A549 treated with GW870086 at 1 μM for 4 hours (cell line): Measurements from ENCODE around the gene HEXB. TPM values are rescaled to one million over a fixed set of nuclear protein-coding genes. Genes with fewer than 3 reads are reported as not detected.

Source experiments
- total RNA-seq: library from RNA; stranded (reverse); fragments of 200-300 nt; extraction: Qiagen RNA extraction; gene quantifications from 5 replicates; pipeline ENCODE4 v1.2.3, GENCODE V29; 2022; ENCODE audit warnings: low read depth

The HEXB gene
- total RNA-seq, result 114 to 123 TPM (median 116 TPM) in 5 replicates

DNA sequence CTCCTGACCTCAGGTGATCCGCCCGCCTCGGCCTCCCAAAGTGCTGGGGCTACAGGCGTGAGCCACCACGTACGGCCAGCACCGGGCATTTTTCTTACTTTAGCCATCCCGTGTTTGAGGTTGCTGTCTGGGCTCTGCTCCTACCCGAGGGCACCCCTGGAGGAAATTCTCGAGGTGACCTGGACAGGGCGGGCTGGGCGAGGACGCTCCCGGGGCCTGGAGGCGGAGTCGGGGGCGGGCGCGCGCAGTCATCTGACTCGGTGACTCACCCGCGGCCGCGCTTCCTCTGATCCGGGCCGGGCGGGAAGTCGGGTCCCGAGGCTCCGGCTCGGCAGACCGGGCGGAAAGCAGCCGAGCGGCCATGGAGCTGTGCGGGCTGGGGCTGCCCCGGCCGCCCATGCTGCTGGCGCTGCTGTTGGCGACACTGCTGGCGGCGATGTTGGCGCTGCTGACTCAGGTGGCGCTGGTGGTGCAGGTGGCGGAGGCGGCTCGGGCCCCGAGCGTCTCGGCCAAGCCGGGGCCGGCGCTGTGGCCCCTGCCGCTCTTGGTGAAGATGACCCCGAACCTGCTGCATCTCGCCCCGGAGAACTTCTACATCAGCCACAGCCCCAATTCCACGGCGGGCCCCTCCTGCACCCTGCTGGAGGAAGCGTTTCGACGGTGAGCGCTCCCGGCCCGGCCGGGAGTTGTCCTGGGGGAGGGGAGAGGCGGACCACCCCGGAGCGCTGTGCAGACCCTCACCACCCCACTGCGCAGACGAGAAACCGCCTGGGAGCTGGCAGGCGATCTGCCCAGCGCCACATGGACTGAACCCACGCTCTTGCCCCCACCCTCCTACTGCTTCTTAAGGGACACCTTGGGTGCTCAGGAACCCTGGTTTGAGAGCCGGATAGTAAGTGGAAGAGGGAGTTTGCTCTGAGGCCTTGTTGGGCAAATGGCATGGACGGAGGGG lies at the start of gene HEXB:
Gene HEXB, plus strand, starts transcription at position 334 of the 952 bp plus-strand sequence. Its CDS starts 28 bp downstream, at position 362.

DNA sequence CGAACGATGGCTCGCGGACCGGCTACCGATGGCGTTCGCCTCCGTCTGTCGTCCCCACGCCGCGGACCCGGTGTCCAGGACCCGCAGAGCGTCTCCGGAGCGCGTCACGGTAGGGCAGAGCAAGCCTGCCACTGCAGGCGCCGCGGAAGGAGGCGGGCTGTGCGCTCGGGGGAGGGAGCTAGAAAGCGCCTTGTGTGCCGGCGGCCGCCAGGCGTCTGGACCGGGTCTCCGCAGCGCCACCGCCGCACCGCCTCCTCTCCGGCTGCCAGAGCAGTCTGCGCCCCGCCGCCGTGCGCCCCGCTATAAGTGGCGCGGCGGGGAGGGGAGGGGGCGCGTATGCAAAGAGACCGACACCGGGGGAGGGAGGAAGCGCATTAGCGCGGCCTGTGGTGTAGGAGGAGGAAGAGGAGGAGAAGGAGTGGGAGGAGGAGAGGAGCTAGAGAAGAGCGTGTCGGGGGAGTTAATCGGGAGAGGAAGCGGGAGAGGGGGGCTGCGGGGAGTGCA lies 44.5 kb upstream of the HEXB start, which contains the start of gene ENC1:
Gene ENC1, minus strand, starts transcription at position 279 of the 504 bp plus-strand sequence. CDS start 4,243 bp downstream, outside the sequence.

DNA sequence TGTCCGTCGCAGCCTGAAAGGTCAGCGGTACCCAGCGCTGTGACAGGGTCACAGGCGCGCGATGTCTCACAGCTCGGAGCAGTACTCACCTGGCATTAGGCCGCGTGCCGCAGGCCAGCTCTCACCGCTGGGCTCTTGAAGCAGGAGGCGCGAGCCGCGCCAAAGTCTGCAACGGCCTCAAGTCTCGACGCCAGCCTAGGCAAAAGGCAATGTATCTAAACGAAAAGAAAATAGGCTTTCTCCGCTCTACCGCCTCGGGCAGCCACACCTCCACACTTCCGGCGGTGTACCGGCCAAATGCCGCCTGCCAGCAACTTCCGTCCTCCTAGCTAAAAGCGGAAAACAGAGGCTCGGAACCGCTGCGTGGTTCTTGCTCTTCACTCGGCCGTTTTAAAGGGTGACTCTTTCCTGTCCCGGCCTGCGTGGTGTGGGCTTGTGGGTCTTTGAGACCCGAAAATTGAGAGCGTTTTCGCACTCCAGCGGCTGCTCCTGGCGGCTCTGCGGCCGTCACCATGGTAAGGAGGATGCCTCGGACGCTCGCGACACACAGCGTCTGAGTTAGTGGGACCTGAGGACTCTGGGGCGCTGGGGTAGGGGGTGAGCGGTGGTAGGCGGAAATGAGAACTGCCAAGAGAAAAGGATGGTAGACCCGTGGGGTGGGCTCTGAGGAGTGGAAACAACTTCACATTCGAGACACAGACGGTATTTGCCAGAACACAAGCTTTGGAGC lies 82.0 kb downstream of the HEXB start, which contains the start of the genes GFM2 and NSA2:
Gene GFM2, minus strand, starts transcription at position 269 of the 730 bp plus-strand sequence. CDS start 3,375 bp downstream, outside the sequence.
Gene NSA2, plus strand, starts transcription at position 401 of the 730 bp plus-strand sequence. Its CDS starts 112 bp downstream, at position 513.

Other genes starting within 250 kb of the HEXB start
- gene ENC1, start 44.5 kb upstream of the HEXB start, total RNA-seq, result 6.1 to 7.1 TPM (median 6.4 TPM) in 5 replicates
- 18.1 to 25.7 TPM (median 23.4 TPM) in 5 replicates for gene GFM2, start 81.9 kb downstream of the HEXB start, total RNA-seq
- gene NSA2, start 82.0 kb downstream of the HEXB start, total RNA-seq, result 119 to 141 TPM (median 122 TPM) in 5 replicates
- 3.6 to 7.7 TPM (median 7.2 TPM) in 5 replicates for gene FAM169A, start 181.2 kb downstream of the HEXB start, total RNA-seq